ENCODE measurements around the gene HIVEP1.
"Not testable (repeated sequence)": the region's sequence is repeated elsewhere in the genome, so short reads cannot be mapped to it uniquely, and the experiment has no call there.

The HIVEP1 gene

DNA sequence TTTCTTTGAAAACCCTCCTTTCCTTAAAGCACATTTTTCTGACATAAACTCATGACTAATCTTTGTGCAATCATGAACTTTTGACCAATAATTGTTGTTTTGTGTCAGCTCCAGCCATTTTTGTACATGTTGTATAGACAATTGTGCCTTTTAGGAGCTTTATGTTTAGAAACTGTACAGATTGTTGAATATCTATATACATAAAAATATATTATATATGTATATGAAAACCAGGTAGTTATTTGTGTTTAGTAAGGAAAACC lies 152.3 kb downstream of the HIVEP1 start:
- DNase-seq: no peak

GRCh38 chr6:12165297-12165696 lies 153.2 kb downstream of the HIVEP1 start:
- no peak for DNase-seq

- no peak for DNase-seq
Observed at GRCh38 chr6:12165722-12166280, 153.7 kb downstream of the HIVEP1 start.

DNA sequence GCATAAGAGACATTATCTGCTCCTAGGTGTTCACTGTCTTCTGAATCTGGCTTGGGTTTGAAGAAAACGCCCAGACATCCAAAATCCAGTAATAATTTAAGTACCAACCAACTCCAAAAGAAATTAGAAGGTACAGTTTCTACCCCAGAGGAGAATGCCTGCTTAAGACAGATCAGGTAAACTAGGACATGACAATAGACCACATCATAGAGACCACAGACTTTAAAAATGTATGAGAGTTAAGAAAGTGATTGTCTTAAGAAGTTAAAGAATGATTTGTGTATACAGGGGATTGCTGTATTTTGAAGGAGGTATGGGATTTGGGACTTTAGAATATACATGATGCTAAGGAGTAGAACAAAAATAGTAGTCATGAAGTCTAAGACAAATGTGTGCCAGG lies 157.3 kb downstream of the HIVEP1 start:
- DNase-seq: no peak

- DNase-seq: peak; percentile 46
Observed at GRCh38 chr6:12170351-12171092, 158.4 kb downstream of the HIVEP1 start.

DNA sequence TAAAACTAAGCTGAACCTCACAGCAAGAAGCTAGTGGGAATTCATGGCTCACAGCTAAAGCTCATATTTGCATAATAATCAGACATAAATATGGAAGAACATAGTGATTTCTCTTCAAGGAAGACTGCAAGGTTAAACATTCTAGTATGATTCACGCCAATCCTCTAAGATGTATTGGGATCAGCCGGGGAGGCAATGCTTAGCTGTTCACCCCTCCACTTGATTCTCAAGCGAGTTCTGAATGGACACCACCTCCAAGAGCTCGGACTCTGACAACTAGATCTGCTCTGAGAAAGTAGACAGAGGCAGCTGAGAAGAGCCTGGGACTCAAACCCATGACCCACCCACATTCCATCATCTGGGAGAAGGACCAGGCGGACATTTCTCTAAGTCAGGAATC lies 159.6 kb downstream of the HIVEP1 start:
- DNase-seq: no peak

GRCh38 chr6:12172572-12172971 lies 160.5 kb downstream of the HIVEP1 start:
- no peak for DNase-seq

DNA sequence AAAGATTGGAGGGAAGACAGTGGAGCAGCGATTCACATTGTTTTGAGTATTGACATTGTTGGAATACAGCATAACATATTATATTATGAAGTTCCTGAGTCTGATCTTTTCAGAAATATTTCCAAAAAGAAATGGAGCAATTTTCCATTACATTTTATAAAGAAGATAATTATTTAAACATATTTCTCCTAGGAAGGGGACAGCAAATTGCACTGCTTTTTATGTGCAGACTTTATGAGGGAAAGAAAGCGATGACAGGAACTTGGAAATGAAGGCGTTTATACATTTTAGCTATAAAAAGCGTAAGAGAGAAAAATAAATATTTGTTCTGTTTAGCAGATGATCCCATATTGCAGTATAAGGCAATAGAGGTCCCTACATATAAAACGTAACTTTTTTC lies 161.1 kb downstream of the HIVEP1 start:
- DNase-seq: no peak

DNA sequence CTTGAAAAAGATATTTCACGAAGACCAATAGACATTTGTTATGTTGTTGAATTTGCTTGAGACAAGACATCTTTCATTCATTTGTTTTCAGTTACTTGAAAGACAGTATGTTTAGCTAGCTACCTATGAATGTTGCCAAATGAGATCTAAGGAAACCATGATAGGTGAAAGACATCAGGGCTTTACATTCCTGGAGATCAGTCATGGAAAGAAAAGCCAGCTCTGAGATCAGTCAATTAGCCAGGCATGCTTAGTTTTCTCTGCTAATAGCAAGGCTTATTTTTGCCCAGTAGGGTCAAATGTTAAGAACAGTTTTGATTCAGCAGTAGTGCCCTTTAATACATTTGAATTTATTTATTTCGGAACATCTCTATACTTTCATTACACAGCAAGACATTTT lies 161.5 kb downstream of the HIVEP1 start:
- DNase-seq: no peak

DNA sequence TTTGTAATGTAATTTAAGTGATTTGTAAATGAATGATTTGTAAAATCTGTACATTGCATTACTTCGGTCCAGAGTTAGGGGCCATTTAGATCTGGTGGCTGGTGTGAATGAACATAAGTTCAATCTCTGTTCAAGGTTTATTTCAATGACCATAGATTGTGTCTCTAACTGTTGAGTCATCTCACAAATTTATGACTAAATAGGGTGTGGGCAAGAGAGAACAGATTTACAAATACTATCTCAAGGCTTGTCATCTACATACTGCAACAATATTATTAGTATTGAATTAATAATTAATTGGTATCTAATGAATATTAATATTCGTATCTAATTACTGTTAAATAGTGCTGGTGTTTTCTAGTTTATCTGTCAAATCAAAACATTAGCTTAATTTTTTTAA lies 162.8 kb downstream of the HIVEP1 start:
- DNase-seq: no peak

- no peak for DNase-seq
Observed at GRCh38 chr6:12175626-12176025, 163.5 kb downstream of the HIVEP1 start.

DNA sequence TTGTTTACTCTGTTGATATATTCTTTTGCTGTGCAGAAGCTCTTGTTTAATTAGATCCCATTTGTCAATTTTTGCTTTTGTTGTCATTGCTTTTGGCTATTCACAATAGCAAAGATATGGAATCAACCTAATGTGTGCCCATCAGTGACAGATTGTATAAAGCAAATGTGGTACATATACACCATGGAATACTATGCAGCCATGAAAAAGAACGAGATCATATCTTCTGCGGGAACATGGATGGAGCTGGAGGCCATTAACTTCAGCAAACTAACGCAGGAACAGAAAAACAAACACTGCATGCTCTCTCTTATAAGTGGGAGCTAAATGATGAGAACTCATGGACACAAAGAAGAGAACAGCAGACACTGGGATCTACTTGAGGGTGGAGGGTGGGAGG lies 164.7 kb downstream of the HIVEP1 start:
- not testable (repeated sequence) for DNase-seq

DNA sequence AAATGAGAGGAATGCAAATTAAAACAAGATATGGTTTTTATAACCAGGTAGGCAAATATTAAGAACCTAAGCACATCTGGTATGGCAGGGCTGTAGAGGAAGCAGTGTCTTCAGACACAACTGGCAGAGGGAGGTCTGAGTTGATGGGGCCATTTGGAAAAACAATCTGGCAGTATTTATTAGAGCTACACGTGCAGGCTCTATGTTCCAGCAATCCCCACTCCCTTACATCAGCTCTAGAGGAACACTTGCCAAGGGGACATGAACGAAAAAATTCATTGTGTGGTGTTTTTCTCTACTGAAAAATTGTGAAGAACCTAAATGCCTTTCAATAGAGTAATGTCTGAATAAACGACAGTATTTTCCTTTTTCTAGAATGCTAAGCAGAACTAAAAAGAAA lies 166.4 kb downstream of the HIVEP1 start:
- no peak for DNase-seq

GRCh38 chr6:12181481-12181880 lies 169.4 kb downstream of the HIVEP1 start:
- no peak for DNase-seq

DNA sequence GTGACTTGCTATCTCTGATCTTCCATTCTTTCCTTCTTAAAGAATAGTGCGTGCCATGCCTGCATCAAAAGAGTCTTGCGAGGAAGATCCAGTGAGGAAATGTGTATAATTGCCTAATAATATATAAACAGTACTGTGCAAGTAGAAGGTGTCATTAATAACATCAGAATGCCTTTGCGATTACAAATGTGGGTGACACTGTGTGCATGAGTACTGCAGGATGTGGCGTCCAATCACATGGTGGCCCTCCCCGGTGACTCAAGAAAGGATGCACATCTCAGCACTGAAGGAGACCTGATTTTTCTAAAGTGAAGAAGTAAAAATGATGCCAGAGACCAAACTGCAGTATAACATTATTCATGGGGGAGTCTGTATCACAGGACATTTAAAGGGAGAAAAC lies 170.6 kb downstream of the HIVEP1 start:
- DNase-seq: no peak

GRCh38 chr6:12185081-12185673 lies 173.1 kb downstream of the HIVEP1 start:
- no peak for DNase-seq

- no peak for DNase-seq
Observed at GRCh38 chr6:12186528-12186927, 174.4 kb downstream of the HIVEP1 start.

DNA sequence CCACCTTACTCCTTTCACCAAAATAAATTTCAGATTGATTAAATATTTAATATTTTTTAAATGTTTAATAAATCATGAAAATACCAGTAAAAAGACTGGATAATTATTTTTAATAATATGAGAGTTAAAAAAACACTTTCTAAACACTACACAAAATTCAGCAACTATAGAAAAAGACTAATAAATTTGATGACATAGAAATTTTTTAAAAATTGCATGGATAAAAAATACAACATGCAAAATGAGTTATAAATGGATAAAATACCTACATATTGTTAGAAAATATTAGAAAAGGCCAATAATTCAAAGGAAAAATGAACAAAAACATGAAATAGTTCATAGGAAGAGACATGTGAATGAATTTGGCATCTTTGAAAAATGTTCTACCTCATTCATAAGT lies 177.0 kb downstream of the HIVEP1 start:
- DNase-seq: no peak

DNA sequence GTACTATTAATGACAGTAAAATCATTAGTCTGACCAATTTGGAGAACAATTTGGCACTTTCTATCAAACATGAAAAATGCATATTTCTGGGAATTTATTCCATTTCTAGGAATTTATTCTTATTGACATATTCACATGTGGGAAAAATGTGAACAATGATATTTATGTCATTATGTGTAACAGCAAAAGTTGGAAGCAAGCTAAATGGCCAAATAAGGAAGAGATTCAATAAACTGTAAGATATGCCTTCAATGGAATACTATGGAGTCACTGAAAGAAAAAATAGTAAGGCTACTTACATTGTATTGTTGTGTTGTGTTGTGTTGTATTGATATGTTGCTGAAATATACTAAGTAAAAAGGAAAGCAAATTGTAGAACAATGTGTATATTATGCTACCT lies 177.5 kb downstream of the HIVEP1 start:
- no peak for DNase-seq

- DNase-seq: no peak
Observed at GRCh38 chr6:12190252-12190651, 178.1 kb downstream of the HIVEP1 start.

- no peak for DNase-seq
Observed at GRCh38 chr6:12196326-12196936, 184.3 kb downstream of the HIVEP1 start.

GRCh38 chr6:12198851-12199250 lies 186.7 kb downstream of the HIVEP1 start:
- DNase-seq: no peak

GRCh38 chr6:12200015-12200564 lies 188.0 kb downstream of the HIVEP1 start:
- no peak for DNase-seq

- DNase-seq: no peak
Observed at GRCh38 chr6:12200761-12201160, 188.6 kb downstream of the HIVEP1 start.
